ENCODE results near the gene MMRN2.
A peak's percentile ranks its signal among the peaks of the same experiment; 100 is the strongest.
"Not testable (repeated sequence)": the region's sequence is repeated elsewhere in the genome, so short reads cannot be mapped to it uniquely, and the experiment has no call there.

MMRN2 gene

DNA sequence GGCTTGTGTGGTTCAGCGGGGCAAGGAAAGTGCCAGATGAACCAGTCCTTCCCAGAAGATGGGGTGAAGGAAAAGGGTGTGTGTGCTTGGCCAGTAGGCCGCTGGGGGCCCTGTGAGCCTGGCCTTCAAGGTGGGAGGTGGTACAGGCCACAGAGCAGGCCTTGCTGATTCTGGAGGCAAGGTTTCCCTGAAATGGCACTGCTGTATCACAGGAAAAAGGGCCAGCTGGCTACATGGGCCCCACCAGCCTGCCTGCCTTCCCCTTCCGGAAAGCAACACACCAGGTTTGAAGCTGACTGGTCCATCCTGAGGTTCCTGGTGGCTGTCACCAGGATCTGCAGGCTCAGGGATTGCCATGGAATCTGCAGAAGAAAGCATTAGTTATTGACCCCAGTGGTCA, 12.5 kb downstream of the MMRN2 start:
- in situ Hi-C loops (cut with HindIII; ENCODE audit: low pct_ligation_motif_present, low pct_unique_long_range_greater_than_20kb, low sequenced_read_pairs) = no loop called here

GRCh38 chr10:86944471-86944870, 12.9 kb downstream of the MMRN2 start:
- in situ Hi-C loops (cut with HindIII; ENCODE audit: low pct_ligation_motif_present, low pct_unique_long_range_greater_than_20kb, low sequenced_read_pairs) = no loop called here
- no peak for DNase-seq

More for the DNA sequence above, 12.5 kb downstream of the MMRN2 start:
- no peak for DNase-seq

DNA sequence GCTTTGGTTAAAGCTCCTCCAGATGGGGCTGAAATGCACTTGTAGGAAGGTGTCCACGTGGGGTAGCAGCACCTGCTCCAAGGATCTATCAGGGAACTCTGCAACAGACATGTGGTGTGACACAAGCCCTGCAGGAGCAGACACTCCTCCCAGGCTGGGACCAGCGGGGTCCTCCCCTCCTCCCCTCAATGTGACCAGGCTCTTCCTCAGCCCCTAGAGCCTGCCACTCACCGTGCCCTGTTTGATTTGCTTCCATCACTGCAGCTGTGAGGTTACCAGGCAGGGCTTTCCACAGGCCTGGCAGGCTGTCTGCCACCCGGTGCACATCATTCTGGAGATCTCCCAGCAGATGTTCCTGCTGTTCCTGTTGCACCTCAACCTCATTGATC, 13.4 kb downstream of the MMRN2 start:
- in situ Hi-C loops (cut with HindIII; ENCODE audit: low pct_ligation_motif_present, low pct_unique_long_range_greater_than_20kb, low sequenced_read_pairs) = no loop called here
- DNase-seq = no peak

- in situ Hi-C loops (cut with HindIII; ENCODE audit: low pct_ligation_motif_present, low pct_unique_long_range_greater_than_20kb, low sequenced_read_pairs) = no loop called here
- no peak for DNase-seq
Observed at GRCh38 chr10:86943316-86944030, 13.9 kb downstream of the MMRN2 start.

- in situ Hi-C loops (cut with HindIII; ENCODE audit: low pct_ligation_motif_present, low pct_unique_long_range_greater_than_20kb, low sequenced_read_pairs) = no loop called here
- no peak for DNase-seq
Observed at GRCh38 chr10:86942441-86943315, 14.7 kb downstream of the MMRN2 start.

DNA sequence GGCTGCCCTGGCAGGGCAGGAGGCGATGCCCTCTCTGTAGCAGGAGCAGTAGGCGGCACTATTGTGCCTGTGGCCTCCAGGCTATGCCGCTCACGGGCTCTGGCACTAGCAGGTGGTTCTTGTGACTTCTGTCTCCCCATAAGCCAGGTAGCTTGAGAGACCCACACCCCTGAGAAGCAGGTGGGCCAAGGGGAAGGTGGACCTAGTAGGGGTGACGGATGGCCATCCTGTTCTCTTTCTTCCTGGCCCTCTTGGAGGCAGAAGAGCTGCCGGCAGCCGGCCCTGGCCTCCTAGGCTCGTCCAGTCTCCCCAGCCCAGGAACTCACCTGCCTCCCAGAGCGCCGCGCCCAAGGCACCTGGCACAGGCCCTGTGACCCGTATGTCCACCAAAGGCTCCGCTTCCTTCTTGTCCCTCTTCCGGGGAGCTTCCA, 15.4 kb downstream of the MMRN2 start:
- no peak for DNase-seq
- in situ Hi-C loops (cut with HindIII; ENCODE audit: low pct_ligation_motif_present, low pct_unique_long_range_greater_than_20kb, low sequenced_read_pairs) = no loop called here

DNA sequence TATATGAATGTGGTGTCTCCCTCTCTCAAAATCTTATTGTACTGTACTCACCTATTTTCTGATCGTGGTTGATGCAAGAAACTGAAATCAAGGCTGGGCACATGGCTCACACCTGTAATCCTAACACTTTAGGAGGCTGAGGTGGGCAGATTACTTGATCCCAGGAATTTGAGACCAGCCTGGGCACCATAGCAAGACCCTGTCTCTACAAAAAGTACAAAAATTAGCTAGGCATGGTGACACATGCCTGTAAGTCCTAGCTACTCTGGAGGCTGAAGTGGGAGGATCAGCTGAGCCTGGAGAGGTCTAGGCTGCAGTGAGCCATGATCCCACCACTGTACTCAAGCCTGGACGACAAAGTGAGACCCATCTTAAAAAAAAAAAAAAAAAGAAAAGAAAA, 16.0 kb downstream of the MMRN2 start:
- in situ Hi-C loops (cut with HindIII; ENCODE audit: low pct_ligation_motif_present, low pct_unique_long_range_greater_than_20kb, low sequenced_read_pairs) = no loop called here
- DNase-seq = no peak

DNA sequence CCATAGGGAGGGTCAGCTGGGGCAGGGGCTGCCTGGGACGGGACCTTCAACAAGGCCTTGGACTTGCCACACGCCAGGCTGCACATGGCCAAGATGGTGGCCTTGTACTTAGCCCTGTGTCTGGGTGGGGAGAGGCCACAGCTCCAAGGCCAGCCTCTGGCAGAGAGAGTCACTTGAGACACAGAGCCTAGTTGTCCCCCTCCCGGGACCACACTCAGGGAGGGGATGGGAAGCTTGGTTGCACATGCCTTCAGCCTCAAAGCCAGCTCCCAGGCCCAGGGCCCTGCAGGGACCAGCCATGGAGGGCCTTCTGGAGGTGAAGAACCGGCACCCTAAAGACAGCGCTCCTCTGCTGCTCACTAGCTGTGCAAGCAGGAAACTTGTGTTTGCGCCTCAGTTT, 16.7 kb downstream of the MMRN2 start:
- no peak for DNase-seq
- in situ Hi-C loops (cut with HindIII; ENCODE audit: low pct_ligation_motif_present, low pct_unique_long_range_greater_than_20kb, low sequenced_read_pairs) = no loop called here

DNA sequence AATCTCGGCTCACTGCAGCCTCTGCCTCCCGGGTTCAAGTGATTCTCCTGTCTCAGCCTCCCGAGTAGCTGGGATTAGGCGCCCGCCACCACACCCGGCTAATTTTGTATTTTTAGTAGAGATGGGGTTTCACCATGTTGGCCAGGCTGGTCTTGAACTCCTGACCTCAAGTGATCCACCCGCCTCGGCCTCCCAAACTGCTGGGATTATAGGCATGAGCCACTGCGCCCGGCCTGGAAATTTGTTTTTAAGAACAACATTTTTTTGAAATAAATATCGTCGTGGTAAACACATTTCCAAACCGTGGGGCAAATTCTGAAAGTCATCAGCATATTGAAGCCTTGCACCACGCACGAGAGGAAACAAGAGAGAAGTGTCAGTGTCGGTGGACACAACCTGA, 17.3 kb downstream of the MMRN2 start:
- DNase-seq; in situ Hi-C loops (cut with HindIII; ENCODE audit: low pct_ligation_motif_present, low pct_unique_long_range_greater_than_20kb, low sequenced_read_pairs): not testable (repeated sequence)

- in situ Hi-C loops (cut with HindIII; ENCODE audit: low pct_ligation_motif_present, low pct_unique_long_range_greater_than_20kb, low sequenced_read_pairs) = no loop called here
Observed at GRCh38 chr10:86938260-86938659, 19.2 kb downstream of the MMRN2 start.

GRCh38 chr10:86937502-86938154, 19.8 kb downstream of the MMRN2 start:
- in situ Hi-C loops (cut with HindIII; ENCODE audit: low pct_ligation_motif_present, low pct_unique_long_range_greater_than_20kb, low sequenced_read_pairs) = no loop called here
- no peak for DNase-seq

More at GRCh38 chr10:86938260-86938659, 19.2 kb downstream of the MMRN2 start:
- no peak for DNase-seq

GRCh38 chr10:86936661-86937501, 20.5 kb downstream of the MMRN2 start:
- in situ Hi-C loops (cut with HindIII; ENCODE audit: low pct_ligation_motif_present, low pct_unique_long_range_greater_than_20kb, low sequenced_read_pairs) = no loop called here
- DNase-seq = peak; percentile 35

DNA sequence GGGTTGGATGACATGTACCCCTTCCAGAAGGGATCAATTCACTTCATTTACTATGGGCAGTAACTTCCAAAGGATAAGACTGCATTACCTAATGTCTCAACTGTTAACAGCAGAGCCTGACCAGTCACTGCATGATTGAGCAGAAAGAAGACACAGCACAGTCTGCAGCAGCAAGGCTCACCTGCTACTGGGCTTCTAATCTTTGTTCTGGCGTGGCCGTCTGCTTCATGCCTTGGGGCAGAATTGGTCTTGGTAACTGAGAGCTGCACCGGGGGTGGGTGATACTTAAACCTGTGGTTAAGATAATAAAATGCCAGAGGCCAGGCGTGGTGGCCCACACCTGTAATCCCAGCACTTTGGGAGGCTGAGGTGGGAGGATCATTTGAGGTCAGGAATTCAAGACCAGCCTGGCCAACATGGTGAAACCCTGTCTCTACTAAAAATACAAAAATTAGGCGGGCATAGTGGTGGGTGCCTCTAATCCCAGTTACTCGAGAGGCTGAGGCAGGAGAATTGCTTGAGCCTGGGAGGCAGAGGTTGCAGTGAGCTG, 23.2 kb downstream of the MMRN2 start:
- in situ Hi-C loops (cut with HindIII; ENCODE audit: low pct_ligation_motif_present, low pct_unique_long_range_greater_than_20kb, low sequenced_read_pairs) = not testable (repeated sequence)

GRCh38 chr10:86932674-86933073, 24.7 kb downstream of the MMRN2 start:
- in situ Hi-C loops (cut with HindIII; ENCODE audit: low pct_ligation_motif_present, low pct_unique_long_range_greater_than_20kb, low sequenced_read_pairs) = no loop called here
- DNase-seq = no peak

More for the DNA sequence above, 23.2 kb downstream of the MMRN2 start:
- not testable (repeated sequence) for DNase-seq

GRCh38 chr10:86931872-86932271, 25.5 kb downstream of the MMRN2 start:
- in situ Hi-C loops (cut with HindIII; ENCODE audit: low pct_ligation_motif_present, low pct_unique_long_range_greater_than_20kb, low sequenced_read_pairs) = no loop called here
- DNase-seq = no peak

DNA sequence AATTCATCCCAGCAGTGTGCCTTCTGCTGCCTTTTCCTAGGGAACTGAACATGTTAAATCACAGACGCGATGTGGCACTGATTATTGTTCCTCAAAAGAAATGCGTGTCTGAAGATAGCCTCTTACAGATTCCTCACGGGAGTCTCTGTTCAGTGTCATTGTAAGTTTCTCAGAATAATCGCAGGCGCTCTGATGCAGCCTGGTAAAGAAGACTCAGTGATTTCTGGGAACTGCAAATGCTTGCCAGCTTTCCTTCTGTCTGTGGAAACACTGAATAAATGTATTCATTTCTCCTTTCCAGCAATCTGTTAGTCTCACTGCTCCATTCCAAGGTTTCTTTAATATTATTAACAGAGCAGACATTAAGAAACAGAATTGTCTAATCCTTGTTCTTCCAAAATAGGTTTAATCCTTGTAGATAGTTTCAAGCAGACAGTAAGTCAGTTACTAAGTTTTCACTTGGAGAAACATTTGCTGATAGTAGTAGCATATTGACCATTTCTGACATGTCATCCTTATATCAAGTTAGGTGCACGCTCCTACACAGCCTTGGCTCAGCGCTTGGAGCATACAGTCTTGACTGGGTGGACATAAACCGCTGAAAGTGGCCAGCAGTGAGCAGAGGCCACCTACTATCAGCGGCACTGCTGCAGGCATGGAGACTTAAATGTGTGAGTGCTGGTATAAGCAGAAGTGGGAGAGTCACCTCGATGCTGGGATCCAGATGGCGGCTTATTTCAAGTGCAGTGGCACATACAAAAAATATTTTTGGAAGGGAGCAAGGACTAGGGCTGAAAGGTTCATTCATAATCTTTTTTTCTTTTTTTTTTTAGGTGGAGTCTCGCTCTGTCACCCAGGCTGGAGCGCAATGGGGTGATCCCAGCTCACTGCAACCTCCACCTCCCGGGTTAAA, 27.7 kb downstream of the MMRN2 start:
- in situ Hi-C loops (cut with HindIII; ENCODE audit: low pct_ligation_motif_present, low pct_unique_long_range_greater_than_20kb, low sequenced_read_pairs) = no loop called here

GRCh38 chr10:86922553-86922961, 34.9 kb downstream of the MMRN2 start:
- no peak for DNase-seq
- in situ Hi-C loops (cut with HindIII; ENCODE audit: low pct_ligation_motif_present, low pct_unique_long_range_greater_than_20kb, low sequenced_read_pairs) = no loop called here

More for the DNA sequence above, 27.7 kb downstream of the MMRN2 start:
- no peak for DNase-seq

All from ACHN (cell line).